HAP-1 (cell line): ENCODE measurements around the gene ITPR2.

Experiments
- DNase-seq, 2 experiments: peaks; one replicate each; pipeline ENCODE4 v3.0.0-alpha.2; 2016 to 2020; ENCODE audit warnings: low spot score in 2 of 2
- H3K27me3 ChIP-seq: fragments of 250-450 bp; sonication (Bioruptor Pico); 2 replicates; pipeline ENCODE4 v1.5.1; 2020; ENCODE audit warnings: low read depth, mild to moderate bottlenecking, moderate library complexity
- H3K36me3 ChIP-seq: fragments of 250-450 bp; sonication (Bioruptor Pico); replicated peaks from 2 replicates; pipeline ENCODE4 v1.5.1; 2020; ENCODE audit warnings: mild to moderate bottlenecking
- H3K4me1 ChIP-seq: fragments of 250-450 bp; sonication (Bioruptor Pico); 2 replicates; pipeline ENCODE4 v1.5.1; 2020; ENCODE audit warnings: mild to moderate bottlenecking
- H3K4me3 ChIP-seq: fragments of 250-450 bp; sonication (Bioruptor Pico); 2 replicates; pipeline ENCODE4 v1.5.1; 2020; ENCODE audit warnings: mild to moderate bottlenecking, moderate library complexity
- H3K9me3 ChIP-seq: fragments of 250-450 bp; sonication (Bioruptor Pico); 2 replicates; pipeline ENCODE4 v1.5.1; 2020; ENCODE audit warnings: mild to moderate bottlenecking, moderate library complexity
- in situ Hi-C: fragments of 300-500 bp; cut with MboI; formaldehyde crosslinking; loops from 3 replicates; pipeline ENCODE4 v1.14.3; 2020; ENCODE audit warnings: low sequenced_read_pairs, inconsistent platforms, mixed read lengths

The ITPR2 gene

DNA sequence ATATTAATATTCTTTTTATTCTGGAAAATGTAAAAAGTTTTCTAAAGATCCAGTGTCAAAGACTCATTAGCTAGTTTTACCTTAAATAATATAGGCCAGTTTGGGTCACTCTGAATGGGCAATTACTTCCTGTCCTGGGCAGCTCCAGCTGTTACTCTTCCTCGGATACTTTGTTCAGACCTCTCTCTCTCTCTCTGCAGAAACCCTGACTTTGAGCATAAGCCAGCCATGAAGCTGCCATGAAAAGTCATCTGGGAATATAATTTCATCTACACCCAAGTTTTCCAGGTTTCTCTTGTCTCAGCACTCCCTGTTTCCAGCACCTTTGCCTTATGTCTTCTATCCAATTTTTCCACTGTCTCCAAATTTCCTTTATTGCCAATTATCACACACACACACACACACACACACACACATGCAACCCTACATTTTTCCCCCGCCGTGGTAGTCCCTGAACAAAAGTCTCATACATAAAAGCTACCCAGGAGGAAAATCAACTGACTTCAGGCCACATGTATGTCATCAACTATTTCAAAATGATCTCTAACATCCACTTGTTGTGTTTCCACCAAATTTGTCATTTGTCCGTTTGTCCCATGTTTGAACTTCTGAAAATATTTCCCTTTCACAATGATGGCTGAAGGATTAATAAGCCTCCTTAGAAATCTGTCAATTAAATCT is 319.5 kb downstream of the ITPR2 start:
- Histone ChIP-seq H3K36me3 (no peaks in the 10 kb centered on the region), H3K9me3 (no peaks in the 10 kb centered on the region), H3K27me3 (no peaks in the 10 kb centered on the region), H3K4me3 (no peak overlapping the region), H3K4me1 (no peaks in the 10 kb centered on the region)
- in situ Hi-C loops, result no loop called here
- no peak for DNase-seq

DNA sequence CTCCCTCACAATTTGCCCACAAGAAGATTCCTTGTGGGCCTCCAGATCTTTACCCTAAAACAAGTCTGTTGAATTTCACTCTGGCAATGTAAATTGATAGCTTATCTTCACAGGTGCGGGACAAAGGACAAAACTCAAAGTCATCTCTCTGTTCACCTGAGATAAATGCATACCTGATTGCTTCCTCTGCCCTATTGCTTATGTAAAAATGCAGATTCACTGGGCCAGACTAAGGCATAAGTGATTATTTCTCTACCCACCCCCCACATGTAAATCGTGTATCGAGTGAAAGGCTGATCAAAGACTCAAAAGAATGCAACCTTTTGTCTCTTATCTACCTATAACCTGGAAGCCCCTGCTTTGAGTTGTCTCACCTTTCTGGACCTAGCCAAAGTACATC is 320.8 kb downstream of the ITPR2 start:
- Histone ChIP-seq H3K9me3 (no peaks in the 10 kb centered on the region), H3K36me3 (no peaks in the 10 kb centered on the region), H3K27me3 (no peaks in the 10 kb centered on the region), H3K4me1 (no peaks in the 10 kb centered on the region), H3K4me3 (no peak overlapping the region)
- in situ Hi-C loops, result no loop called here
- no peak for DNase-seq

DNA sequence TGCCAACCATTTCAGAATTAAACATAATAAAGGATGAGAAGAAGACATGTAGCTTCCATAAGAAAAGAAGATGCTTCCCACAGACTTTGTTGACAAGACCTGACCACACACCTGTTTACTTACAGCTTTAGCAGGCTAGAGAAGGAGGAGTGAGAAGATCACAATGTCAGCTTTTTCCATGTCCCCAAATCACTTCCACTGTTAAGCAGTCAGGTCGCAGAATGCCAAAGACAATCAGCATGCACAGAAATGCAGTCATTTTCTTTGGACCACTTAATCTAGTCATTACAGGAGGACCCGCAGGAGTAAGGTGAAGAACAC is 322.7 kb downstream of the ITPR2 start:
- in situ Hi-C loops, result no loop called here
- Histone ChIP-seq H3K4me1 (no peaks in the 10 kb centered on the region), H3K4me3 (no peak overlapping the region), H3K27me3 (no peaks in the 10 kb centered on the region), H3K36me3 (no peaks in the 10 kb centered on the region), H3K9me3 (no peaks in the 10 kb centered on the region)
- DNase-seq, result no peak

DNA sequence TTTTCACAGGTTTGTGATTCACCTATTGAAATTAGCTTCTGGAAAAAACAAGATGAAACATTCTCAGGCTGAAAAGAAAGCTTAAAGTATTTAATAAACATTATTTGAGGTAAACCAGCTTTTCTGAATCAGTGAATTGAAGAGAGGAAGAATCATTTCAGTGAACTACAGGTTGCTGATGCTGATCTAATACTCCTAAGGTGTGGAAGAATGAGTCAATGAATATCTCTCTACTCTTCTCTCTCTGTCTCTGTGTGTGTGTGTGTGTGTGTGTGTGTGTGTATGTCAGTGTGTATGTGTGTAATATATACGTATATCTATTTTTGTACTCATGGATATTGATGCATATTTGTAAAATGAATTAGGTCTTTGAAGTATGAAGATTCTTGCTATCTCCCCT is 325.4 kb downstream of the ITPR2 start:
- Histone ChIP-seq H3K4me1 (no peaks in the 10 kb centered on the region), H3K36me3 (no peaks in the 10 kb centered on the region), H3K4me3 (no peak overlapping the region), H3K9me3 (no peaks in the 10 kb centered on the region), H3K27me3 (no peaks in the 10 kb centered on the region)
- no peak for DNase-seq
- in situ Hi-C loops, result no loop called here

DNA sequence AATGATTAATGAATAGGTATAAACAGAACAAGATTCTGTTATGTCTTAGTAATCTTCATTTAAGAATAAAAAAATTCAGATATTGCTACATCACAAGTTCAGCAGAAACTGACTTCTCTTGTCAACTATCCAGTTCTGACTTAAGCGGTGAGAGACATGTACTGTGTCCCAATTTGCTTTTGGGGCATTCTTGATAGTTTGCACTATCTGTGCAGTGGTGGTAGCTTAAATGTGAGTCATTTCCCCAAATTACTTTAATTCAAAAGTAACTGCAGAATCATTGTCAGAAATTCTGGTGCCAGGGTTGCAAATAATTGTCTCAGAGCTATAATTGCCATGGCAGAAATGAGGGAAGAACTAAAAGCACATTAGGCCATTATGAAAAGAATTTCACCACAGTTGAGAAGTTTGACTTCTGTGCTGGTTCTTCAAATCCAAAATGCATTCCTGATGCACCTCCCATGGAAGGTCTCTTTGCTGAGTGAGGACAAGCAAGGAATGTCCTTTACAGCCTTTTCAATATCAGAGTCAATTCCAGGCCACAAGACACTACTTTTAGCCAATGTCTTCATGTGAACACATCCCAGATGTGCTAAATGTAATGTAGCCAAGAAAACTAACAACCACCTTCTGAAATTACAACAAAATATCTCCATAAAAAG is 332.9 kb downstream of the ITPR2 start:
- in situ Hi-C loops, result no loop called here
- H3K4me1 ChIP-seq, result no peaks in the 10 kb centered on the region
- DNase-seq, result no peak
- no peaks in the 10 kb centered on the region for H3K9me3 ChIP-seq
- H3K27me3 ChIP-seq, result no peaks in the 10 kb centered on the region
- H3K4me3 ChIP-seq, result no peak overlapping the region
- no peaks in the 10 kb centered on the region for H3K36me3 ChIP-seq

DNA sequence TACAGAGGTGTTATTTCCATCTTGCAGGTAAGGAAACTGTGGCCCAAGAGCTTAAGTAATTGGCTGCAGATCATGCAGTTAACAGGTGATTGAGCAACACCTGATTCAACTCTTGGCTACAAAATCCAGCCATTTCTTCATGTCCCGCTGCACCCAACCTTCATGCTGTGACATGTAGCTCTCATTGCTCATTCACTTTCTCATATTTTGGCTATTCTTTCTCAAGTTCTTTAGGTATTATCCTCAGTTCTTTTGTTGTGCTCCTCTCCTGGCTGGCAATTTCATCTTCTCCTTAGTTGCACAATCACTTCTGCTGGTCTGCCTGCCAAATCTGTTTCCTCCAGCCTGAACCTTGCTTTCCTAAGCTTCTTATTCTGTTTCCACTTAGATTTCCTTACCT is 336.8 kb downstream of the ITPR2 start:
- DNase-seq, result no peak
- H3K4me1 ChIP-seq, result no peaks in the 10 kb centered on the region
- in situ Hi-C loops, result no loop called here
- no peak overlapping the region for H3K4me3 ChIP-seq
- H3K9me3 ChIP-seq, result no peaks in the 10 kb centered on the region
- H3K36me3 ChIP-seq, result no peaks in the 10 kb centered on the region
- H3K27me3 ChIP-seq, result no peaks in the 10 kb centered on the region

DNA sequence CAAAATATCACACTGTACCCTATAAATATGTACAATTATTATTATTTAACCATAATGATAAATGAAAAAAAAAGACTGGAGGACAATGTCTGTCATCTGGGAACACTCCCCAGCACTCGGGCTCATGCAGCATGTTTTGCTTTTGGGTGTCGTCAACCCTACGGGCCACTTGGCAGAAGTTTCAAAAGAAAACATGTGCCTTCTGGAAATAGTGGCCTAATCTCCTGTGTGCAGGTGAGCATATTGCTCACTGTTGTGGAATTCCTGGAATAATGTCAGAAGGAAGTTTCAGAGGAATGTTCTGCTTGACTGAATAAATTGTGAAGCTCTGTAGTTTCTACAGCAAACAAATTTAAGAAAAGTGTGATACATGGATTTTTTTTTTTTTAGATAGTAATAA is 339.3 kb downstream of the ITPR2 start:
- H3K36me3 ChIP-seq, result no peaks in the 10 kb centered on the region
- no peaks in the 10 kb centered on the region for H3K9me3 ChIP-seq
- no peaks in the 10 kb centered on the region for H3K4me1 ChIP-seq
- no peaks in the 10 kb centered on the region for H3K27me3 ChIP-seq
- H3K4me3 ChIP-seq, result no peak overlapping the region
- in situ Hi-C loops, result no loop called here
- no peak for DNase-seq

DNA sequence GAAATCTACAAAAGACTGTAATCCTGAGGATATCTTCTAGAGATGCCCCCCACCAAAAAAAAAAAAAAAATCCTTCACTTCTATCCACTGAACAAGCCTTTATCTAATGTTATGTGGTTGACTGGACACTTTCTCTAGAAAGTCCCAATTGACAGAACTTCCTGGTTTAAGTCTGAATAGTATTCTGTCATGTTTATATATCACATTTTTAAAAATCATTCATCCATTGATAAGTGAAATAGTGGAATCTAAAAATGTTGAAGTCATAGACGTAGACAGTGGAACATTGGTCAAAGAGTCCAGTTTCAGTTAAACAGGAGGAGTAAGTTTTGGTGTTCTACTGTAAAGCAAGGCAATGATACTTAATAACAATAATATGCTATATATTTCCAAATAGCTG is 340.6 kb downstream of the ITPR2 start:
- Histone ChIP-seq H3K4me1 (no peaks in the 10 kb centered on the region), H3K27me3 (no peaks in the 10 kb centered on the region), H3K4me3 (no peak overlapping the region), H3K36me3 (no peaks in the 10 kb centered on the region), H3K9me3 (no peaks in the 10 kb centered on the region)
- in situ Hi-C loops, result no loop called here
- no peak for DNase-seq

DNA sequence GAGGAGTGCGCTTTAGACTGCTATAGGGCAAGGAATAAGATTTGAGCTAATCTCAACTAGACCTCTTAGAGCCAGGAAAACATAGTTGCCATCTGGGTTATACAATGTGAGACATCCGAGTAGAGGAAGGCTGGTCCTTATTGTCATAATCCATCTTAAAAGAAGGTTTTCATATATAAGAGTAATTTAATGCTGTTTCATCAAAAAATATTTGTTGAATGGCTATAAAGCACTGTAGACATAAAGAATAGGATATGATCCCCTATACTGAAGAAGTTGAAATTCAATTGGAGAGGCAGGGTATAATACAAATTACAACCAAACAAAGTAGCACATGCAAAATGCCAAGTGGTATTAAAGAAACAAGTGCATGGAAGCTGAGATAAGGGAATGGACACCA is 343.1 kb downstream of the ITPR2 start:
- H3K27me3 ChIP-seq, result no peaks in the 10 kb centered on the region
- H3K4me1 ChIP-seq, result no peaks in the 10 kb centered on the region
- no peaks in the 10 kb centered on the region for H3K36me3 ChIP-seq
- no peaks in the 10 kb centered on the region for H3K9me3 ChIP-seq
- no peak for DNase-seq
- in situ Hi-C loops, result no loop called here
- no peak overlapping the region for H3K4me3 ChIP-seq

DNA sequence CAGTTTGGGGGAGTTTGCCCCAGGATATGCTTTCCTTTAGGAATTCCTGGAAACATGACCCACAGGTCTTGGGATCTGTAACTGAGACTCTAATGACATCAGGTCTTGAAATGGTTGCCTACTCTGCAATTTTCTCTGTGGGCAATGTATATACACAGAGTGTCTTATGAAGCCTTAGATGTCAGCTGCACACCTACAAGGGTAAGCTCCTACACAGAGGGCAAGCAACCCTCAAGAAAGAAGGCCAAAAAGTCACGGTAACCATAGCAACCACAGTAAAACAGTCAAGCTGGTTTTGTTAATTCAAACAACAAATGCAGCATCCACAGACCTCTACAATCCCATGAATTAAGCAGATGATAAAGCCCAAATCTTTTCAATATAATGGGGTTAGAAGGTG is 344.6 kb downstream of the ITPR2 start:
- no peaks in the 10 kb centered on the region for H3K4me1 ChIP-seq
- DNase-seq, result no peak

DNA sequence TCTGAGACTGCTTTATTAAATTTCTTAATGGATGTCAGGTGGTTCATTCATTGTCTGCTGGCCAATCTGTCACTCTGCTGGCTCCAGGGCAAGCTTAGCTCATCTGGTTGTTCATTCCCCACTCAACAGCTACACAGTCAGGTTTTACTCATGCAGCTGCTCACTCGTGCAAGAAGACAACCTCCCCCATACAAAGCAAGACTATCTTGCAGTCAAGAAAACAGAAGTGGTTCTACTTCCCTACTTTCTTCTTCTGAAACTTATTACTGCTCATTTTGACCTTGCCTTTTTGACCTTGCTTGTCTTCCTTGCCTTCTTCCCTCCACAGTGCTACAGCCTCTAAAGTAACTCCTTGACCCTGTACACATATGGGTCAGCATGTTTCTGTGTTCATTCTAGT is 359.7 kb downstream of the ITPR2 start:
- H3K27me3 ChIP-seq, result no peaks in the 10 kb centered on the region
- no peak for DNase-seq
- no peaks in the 10 kb centered on the region for H3K9me3 ChIP-seq
- H3K4me3 ChIP-seq, result no peak overlapping the region
- in situ Hi-C loops, result no loop called here
- no peaks in the 10 kb centered on the region for H3K36me3 ChIP-seq
- H3K4me1 ChIP-seq, result no peaks in the 10 kb centered on the region

More for the DNA sequence above, 344.6 kb downstream of the ITPR2 start:
- Histone ChIP-seq H3K27me3 (no peaks in the 10 kb centered on the region), H3K4me3 (no peak overlapping the region), H3K9me3 (no peaks in the 10 kb centered on the region), H3K36me3 (no peaks in the 10 kb centered on the region)
- in situ Hi-C loops, result no loop called here

DNA sequence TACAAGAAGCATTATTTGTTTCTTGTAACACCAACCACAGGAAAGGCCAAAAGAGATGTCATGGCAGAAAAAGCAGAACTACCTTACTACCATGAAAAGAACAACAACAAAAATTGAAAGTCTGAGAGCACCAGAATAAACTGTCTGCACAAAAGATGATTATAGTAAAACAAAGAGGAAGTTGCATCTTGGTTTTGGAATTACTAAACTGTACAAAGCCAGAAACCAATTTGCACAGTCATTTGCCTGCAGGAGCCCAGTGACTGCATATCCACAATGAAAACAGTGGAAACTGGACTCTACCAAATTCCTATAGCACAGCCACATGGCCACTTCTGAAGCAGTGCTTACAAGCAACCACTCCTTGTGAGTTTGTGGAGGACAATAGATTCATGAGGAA is 361.4 kb downstream of the ITPR2 start:
- no peak for DNase-seq
- Histone ChIP-seq H3K4me3 (no peak overlapping the region), H3K4me1 (no peaks in the 10 kb centered on the region), H3K36me3 (no peaks in the 10 kb centered on the region), H3K27me3 (no peaks in the 10 kb centered on the region), H3K9me3 (no peaks in the 10 kb centered on the region)
- in situ Hi-C loops, result no loop called here

DNA sequence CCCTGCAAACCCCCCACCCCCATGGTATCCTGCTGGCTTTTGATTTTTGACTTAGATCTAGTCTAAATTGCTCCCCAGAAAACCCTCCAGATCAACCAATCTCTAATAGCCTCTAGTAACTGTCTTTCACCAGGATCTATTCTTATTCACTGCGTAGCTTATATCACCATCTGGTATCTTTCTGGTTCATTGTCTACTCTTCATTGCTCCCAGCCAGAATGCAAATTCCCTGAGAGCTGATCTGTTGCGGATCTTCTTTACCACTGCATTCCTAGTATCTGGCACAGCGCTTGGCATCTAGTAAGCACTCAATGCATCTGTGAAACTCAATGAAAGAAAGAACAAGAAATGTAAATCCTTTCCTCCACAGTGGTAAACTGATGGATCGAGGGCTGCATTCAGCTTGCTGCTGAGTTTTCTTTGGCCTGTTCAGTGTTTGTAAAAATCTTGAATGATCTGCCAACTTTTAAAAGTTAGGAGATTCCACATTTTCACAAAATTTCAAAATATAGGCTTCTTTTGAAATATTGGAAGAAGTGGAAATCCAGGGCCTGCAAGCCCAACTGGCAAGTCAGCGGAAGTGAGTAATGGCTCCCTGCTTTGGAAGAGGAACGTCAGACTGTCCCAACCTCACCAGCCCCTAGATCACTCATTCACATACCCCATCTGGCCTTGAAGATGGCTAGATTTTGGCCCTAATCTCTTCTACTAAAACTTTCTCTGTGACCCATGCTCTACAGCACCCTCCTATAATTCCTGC is 363.4 kb downstream of the ITPR2 start:
- in situ Hi-C loops, result no loop called here
- Histone ChIP-seq H3K9me3 (no peaks in the 10 kb centered on the region), H3K4me3 (no peak overlapping the region), H3K4me1 (no peaks in the 10 kb centered on the region), H3K27me3 (no peaks in the 10 kb centered on the region), H3K36me3 (no peaks in the 10 kb centered on the region)
- no peak for DNase-seq

DNA sequence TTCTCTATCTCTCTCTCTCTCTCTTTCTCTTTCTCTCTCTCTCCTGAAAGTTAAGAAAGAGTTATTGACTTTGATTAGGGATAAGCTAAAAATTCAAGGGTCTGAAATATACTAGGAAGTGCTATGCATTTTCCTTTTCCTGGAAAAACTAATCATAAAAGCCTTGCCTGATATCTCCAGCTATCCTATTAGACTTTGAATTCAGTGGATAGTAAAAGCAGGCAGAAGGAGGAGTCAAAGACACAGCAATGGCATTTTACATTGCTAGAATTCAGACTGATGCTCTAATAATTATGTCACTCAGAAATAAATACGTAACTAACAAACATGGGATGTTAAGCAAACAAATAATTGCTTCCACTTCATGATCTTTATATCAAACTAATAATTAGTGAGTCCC is 365.6 kb downstream of the ITPR2 start:
- Histone ChIP-seq H3K27me3 (no peaks in the 10 kb centered on the region), H3K4me1 (no peaks in the 10 kb centered on the region), H3K4me3 (no peak overlapping the region), H3K9me3 (no peaks in the 10 kb centered on the region), H3K36me3 (no peaks in the 10 kb centered on the region)
- DNase-seq, result no peak
- in situ Hi-C loops, result no loop called here
